Stimulated activated CD4-positive, alpha-beta T cell treated with anti-CD3 and anti-CD28 coated beads, Interleukin-4, amount 100 ng/mL, for 48 hours (primary cell): ENCODE measurements around the gene IREB2.
A peak's percentile ranks its signal among the peaks of the same experiment; 100 is the strongest.

ENCODE experiments used
- DNase-seq, 2 donors: peaks; one replicate each; pipeline ENCODE4 v3.0.0-alpha.2; 2020; ENCODE audit warnings: low read depth in 2 of 2

Gene IREB2

GRCh38 chr15:78406016-78406585, 31.9 kb upstream of the IREB2 start:
- no peak for DNase-seq

GRCh38 chr15:78407608-78408354, 30.2 kb upstream of the IREB2 start:
- no peak for DNase-seq

GRCh38 chr15:78408355-78408640, 29.7 kb upstream of the IREB2 start:
- DNase-seq: no peak

GRCh38 chr15:78408961-78409360, 29.1 kb upstream of the IREB2 start:
- no peak for DNase-seq

GRCh38 chr15:78411061-78411460, 27.0 kb upstream of the IREB2 start:
- no peak for DNase-seq

GRCh38 chr15:78414621-78415250, 23.3 kb upstream of the IREB2 start:
- no peak for DNase-seq

- no peak for DNase-seq
Observed at GRCh38 chr15:78415284-78415683, 22.7 kb upstream of the IREB2 start.

- no peak for DNase-seq
Observed at GRCh38 chr15:78417754-78418630, 20.0 kb upstream of the IREB2 start.

- no peak for DNase-seq
Observed at GRCh38 chr15:78418686-78419085, 19.3 kb upstream of the IREB2 start.

GRCh38 chr15:78419367-78419766, 18.6 kb upstream of the IREB2 start:
- no peak for DNase-seq

GRCh38 chr15:78420220-78420619, 17.8 kb upstream of the IREB2 start:
- no peak for DNase-seq

- no peak for DNase-seq
Observed at GRCh38 chr15:78420766-78421165, 17.2 kb upstream of the IREB2 start.

GRCh38 chr15:78421238-78421965, 16.6 kb upstream of the IREB2 start:
- no peak for DNase-seq

- peak; percentile 39 to 54 for DNase-seq
Observed at GRCh38 chr15:78422571-78423340, 15.3 kb upstream of the IREB2 start.

- no peak for DNase-seq
Observed at GRCh38 chr15:78424673-78425072, 13.3 kb upstream of the IREB2 start.

- no peak for DNase-seq
Observed at GRCh38 chr15:78425643-78426042, 12.4 kb upstream of the IREB2 start.

- DNase-seq: no peak
Observed at GRCh38 chr15:78426300-78426699, 11.7 kb upstream of the IREB2 start.

GRCh38 chr15:78427953-78428352, 10.1 kb upstream of the IREB2 start:
- no peak for DNase-seq

GRCh38 chr15:78429477-78429876, 8.5 kb upstream of the IREB2 start:
- no peak for DNase-seq

GRCh38 chr15:78431955-78432354, 6.1 kb upstream of the IREB2 start:
- DNase-seq: no peak

GRCh38 chr15:78432664-78433063, 5.4 kb upstream of the IREB2 start:
- DNase-seq: no peak
